HS-27A (cell line): ENCODE measurements around the gene AMPD3.
"Not testable (repeated sequence)": the region's sequence is repeated elsewhere in the genome, so short reads cannot be mapped to it uniquely, and the experiment has no call there.

Experiments
- DNase-seq: peaks from one replicate; pipeline ENCODE4 v3.0.0-alpha.2; 2012; ENCODE audit warnings: low read depth, missing footprints

The AMPD3 gene

DNA sequence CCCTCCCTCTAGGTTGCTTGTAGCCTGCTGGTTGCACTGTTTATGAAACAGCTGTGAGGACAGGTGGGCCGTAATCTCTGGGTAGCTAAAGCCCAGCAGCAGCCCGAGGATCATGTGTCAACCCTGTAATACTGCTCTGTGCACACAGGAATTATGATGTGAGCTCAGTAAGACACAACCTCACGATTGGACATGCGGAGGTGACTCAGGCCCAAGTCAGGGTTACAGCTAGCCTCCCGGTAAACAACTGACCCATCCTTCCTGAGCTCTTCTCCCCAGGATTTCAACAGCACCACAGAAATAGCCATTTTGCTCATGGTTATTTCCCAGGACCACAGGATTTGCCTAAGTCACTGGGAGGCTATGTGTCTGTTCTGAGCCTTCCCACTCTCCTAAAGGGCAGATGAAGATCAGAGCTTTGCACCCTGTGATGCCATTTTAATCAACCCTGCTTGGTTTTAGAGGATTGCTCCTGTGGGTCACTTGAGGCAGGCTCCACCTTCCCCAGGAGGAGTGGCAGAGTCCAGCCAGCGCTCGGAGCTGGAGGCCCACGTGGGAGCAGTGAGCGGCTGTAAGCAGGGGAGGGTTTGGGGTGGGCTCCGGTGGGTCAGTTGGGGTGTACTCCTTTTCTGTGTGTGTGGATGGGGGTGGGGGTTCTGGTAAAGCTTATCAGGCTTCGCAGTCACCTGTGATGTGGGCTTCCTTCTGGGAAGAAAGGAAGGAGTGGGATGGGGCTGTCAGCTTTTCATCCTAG is at the start of gene AMPD3:
Gene AMPD3, plus strand, starts transcription at position 387 of the 754 bp plus-strand sequence. CDS start 6,256 bp downstream, outside the sequence.
- DNase-seq = peak; percentile 33

GRCh38 chr11:10405865-10406592 is 49.0 kb upstream of the AMPD3 start:
- peak; percentile 58 for DNase-seq

- DNase-seq = peak; percentile 45
These were observed 48.0 kb upstream of the AMPD3 start for GRCh38 chr11:10407055-10407454.

GRCh38 chr11:10407749-10408685 is 47.0 kb upstream of the AMPD3 start:
- DNase-seq = no peak

GRCh38 chr11:10409207-10409661 is 45.8 kb upstream of the AMPD3 start:
- DNase-seq = no peak

- no peak for DNase-seq
These were observed 44.8 kb upstream of the AMPD3 start for GRCh38 chr11:10410106-10410843.

- no peak for DNase-seq
These were observed 44.2 kb upstream of the AMPD3 start for GRCh38 chr11:10410844-10411200.

DNA sequence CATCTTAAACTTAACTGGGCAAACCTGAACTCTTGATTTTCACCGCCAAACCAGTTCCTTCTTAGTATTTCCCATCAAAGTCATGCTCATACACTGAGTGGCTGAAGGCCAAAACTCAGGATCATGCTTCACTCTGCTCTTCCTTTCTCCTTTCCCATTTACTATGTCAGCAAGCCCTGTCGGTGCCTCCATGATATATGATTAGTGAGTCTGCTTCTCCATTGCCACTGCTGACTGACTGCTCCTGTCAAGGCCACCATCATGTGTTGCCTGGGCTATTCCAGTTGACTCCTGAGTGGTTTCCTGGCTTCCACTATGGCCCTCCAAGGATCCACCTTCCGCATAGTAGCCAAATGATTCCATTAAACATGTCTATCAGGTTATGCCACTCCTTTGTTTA is 42.8 kb upstream of the AMPD3 start:
- DNase-seq = no peak

DNA sequence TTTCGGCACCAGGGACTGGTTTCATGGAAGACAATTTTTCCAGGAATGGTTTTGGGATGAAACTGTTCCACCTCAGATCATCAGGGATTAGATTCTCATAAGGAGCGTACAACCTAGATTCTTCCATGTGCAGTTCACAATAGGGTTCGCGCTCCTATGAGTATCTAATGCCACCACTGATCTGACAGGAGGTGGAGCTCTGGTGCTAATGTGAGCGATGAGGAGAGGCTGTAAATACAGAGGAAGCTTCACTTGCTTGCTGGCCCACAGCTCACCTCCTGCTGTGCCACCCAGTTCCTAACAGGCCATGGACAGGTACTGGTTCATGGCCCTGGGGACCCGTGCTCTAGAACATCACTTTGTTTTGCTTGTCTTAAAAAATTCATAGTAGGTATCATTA is 41.8 kb upstream of the AMPD3 start:
- no peak for DNase-seq

DNA sequence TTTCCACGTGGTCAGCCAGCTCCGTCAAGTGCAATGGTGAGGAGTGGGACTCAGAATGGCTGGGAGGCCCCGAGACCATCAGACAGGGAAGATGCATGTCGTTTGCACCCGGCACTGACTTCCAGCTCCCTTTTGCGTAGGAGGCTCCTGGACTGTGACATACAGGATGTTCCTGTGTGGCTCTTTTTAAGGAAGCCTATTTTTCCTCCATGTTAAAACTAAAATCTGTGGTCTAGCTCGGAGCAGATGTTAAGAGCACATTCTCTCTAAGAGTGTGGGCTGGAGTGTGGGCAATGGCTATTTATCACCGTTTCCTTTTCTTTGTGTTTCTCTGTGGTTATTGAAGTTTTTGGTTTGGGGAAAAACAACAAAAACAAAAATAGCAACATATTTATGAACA is 40.9 kb upstream of the AMPD3 start:
- DNase-seq = no peak

- no peak for DNase-seq
These were observed 40.4 kb upstream of the AMPD3 start for GRCh38 chr11:10414659-10415058.

GRCh38 chr11:10415817-10416392 is 39.2 kb upstream of the AMPD3 start:
- DNase-seq = no peak

GRCh38 chr11:10418259-10418949 is 36.7 kb upstream of the AMPD3 start:
- DNase-seq = no peak

DNA sequence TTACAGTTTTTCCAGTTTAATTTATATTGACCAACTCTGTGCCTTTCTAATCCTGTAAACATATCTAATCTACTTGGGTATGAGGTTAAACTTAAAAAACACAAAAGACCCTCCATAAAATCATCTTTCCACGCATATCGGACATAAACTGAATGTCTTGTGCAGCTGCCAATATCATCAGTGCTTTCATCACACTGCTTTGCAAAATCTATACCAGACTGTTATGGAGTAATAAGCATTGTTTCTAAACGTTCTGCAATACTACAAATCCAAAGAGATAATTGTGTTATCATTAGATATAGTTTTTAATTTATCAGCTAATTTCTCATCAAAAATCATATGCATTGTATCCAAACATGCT is 36.1 kb upstream of the AMPD3 start:
- no peak for DNase-seq

- DNase-seq = no peak
These were observed 28.6 kb upstream of the AMPD3 start for GRCh38 chr11:10426475-10426874.

- DNase-seq = no peak
These were observed 26.6 kb upstream of the AMPD3 start for GRCh38 chr11:10428453-10428852.

DNA sequence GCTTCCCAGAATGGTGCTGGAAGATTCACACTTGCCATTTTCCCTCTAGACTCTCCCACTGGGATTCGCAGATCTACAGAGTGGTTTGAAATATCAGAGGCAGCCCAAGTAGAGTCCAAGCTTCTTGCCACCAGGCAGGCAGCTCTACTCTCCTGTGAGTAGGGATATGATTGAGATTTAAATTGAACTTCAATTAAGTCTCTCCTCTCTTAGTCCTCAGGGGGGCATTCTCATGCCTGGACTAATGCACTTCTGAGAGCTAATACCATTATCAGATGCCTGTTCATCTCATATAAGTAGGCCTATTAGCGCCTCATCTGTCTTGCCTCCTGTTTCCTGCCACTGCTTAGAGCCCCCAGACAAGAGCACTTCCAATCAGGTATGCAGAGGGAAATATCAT is 25.5 kb upstream of the AMPD3 start:
- no peak for DNase-seq

GRCh38 chr11:10432493-10432892 is 22.6 kb upstream of the AMPD3 start:
- no peak for DNase-seq

DNA sequence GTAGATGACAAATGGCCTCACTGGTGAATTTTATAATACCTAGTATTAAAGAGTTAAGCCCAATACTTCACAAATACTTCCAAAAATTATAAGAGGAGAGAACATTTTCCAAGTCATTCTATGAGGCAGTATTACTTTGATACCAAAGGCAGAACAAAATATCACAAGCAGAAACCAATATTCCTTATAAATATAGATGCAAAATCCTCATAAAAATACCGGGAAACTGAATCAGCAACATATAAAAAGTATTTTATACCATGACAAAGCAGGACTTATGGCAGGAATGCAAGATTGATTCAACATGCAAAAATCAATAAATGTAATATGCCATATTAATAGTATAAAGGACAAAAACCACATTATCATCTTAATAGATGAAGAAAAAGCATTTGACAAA is 22.1 kb upstream of the AMPD3 start:
- no peak for DNase-seq

- DNase-seq = no peak
These were observed 18.8 kb upstream of the AMPD3 start for GRCh38 chr11:10436224-10436623.

- not testable (repeated sequence) for DNase-seq
These were observed 18.4 kb upstream of the AMPD3 start for GRCh38 chr11:10436683-10437082.
